Calu3 (cell line): ENCODE data around the gene CCR9. TPM values are rescaled to one million over a fixed set of nuclear protein-coding genes. Genes with fewer than 3 reads are reported as not detected.

Experiments
- BruUV-seq: library from RNA; stranded (reverse); fragments of 400-500 nt; replicated peaks from 2 replicates; lab custom pipeline; 2021; lab: Mats Ljungman, UMichigan
- CTCF ChIA-PET: fragments of 300-600 bp; sonication (Branson Sonifier 250); formaldehyde crosslinking; loops from one replicate; lab custom pipeline; 2022; ENCODE audit warnings: antibody characterized with exemption; lab: Charles Lee
- DNase-seq: peaks from one replicate; pipeline ENCODE4 v3.0.0; 2022
- H3K27ac Mint-ChIP-seq: one replicate; pipeline ENCODE4 v1.8.0; 2022; ENCODE audit warnings: mixed read lengths; ENCODE audit not compliant: unreplicated experiment
- H3K27me3 Mint-ChIP-seq: one replicate; pipeline ENCODE4 v1.8.0; 2022; ENCODE audit warnings: mixed read lengths; ENCODE audit not compliant: unreplicated experiment
- H3K36me3 Mint-ChIP-seq: one replicate; pipeline ENCODE4 v1.8.0; 2022; ENCODE audit warnings: mild to moderate bottlenecking, moderate library complexity, mixed read lengths; ENCODE audit not compliant: insufficient read depth, unreplicated experiment
- H3K4me1 Mint-ChIP-seq: one replicate; pipeline ENCODE4 v1.8.0; 2022; ENCODE audit warnings: mild to moderate bottlenecking, low read depth, mixed read lengths; ENCODE audit not compliant: unreplicated experiment
- H3K4me3 Mint-ChIP-seq: one replicate; pipeline ENCODE4 v1.8.0; 2022; ENCODE audit warnings: mild to moderate bottlenecking, low read depth, moderate library complexity, mixed read lengths; ENCODE audit not compliant: unreplicated experiment
- H3K9me3 Mint-ChIP-seq: one replicate; pipeline ENCODE4 v1.8.0; 2022; ENCODE audit warnings: low read depth, mixed read lengths; ENCODE audit not compliant: unreplicated experiment
- CTCF ChIP-seq: fragments of 200-600 bp; IDR thresholded peaks from one replicate; pipeline ENCODE4 v1.8.0; 2022; ENCODE audit warnings: antibody characterized with exemption; ENCODE audit not compliant: unreplicated experiment
- intact Hi-C: fragments of 100-400 bp; cut with micrococcal nuclease; formaldehyde crosslinking; loops from one replicate; pipeline ENCODE4 v1.10.0; 2022; ENCODE audit not compliant: unreplicated experiment
- total RNA-seq: library from RNA; stranded (reverse); gene quantifications from 2 replicates; pipeline ENCODE4 v1.2.3, GENCODE V29; 2022

CCR9 gene
- total RNA-seq, 1 experiment from 2014 or later = not detected

GRCh38 chr3:45881078-45882022 is 5.0 kb upstream of the CCR9 start:
- Mint-ChIP-seq H3K36me3 (no peaks in the 10 kb centered on the region), H3K27ac (no peak overlapping the region), H3K4me1 (peaks cover 7% of the 10 kb centered on the region), H3K4me3 (no peak overlapping the region), H3K27me3 (peaks cover 37% of the 10 kb centered on the region), H3K9me3 (no peaks in the 10 kb centered on the region)
- no peak for DNase-seq
- intact Hi-C loops = no loop called here
- TF ChIP-seq CTCF = no peak
- BruUV-seq = no TSS peak
- CTCF ChIA-PET = no interaction called here

GRCh38 chr3:45884368-45885201 is 1.8 kb upstream of the CCR9 start:
- BruUV-seq = no TSS peak
- Mint-ChIP-seq H3K9me3 (no peaks in the 10 kb centered on the region), H3K4me1 (peaks cover 7% of the 10 kb centered on the region), H3K27ac (no peak overlapping the region), H3K27me3 (peaks cover 37% of the 10 kb centered on the region), H3K36me3 (no peaks in the 10 kb centered on the region), H3K4me3 (no peak overlapping the region)
- intact Hi-C loops = no loop called here
- DNase-seq = no peak
- CTCF ChIA-PET = interaction anchor here (0.6 kb wide), 2 partner anchors 535 to 597 kb away, joined by 3 read pairs; no protein-coding TSS in a partner anchor
- no peak for TF ChIP-seq CTCF

- Mint-ChIP-seq H3K36me3 (no peaks in the 10 kb centered on the region), H3K27me3 (peaks cover 29% of the 10 kb centered on the region), H3K9me3 (no peaks in the 10 kb centered on the region), H3K27ac (no peak overlapping the region), H3K4me3 (no peak overlapping the region), H3K4me1 (no peaks in the 10 kb centered on the region)
- no peak for TF ChIP-seq CTCF
- no peak for DNase-seq
- CTCF ChIA-PET = interaction anchor here (0.6 kb wide), 1 partner anchor 912 kb away, joined by 3 read pairs; no protein-coding TSS in a partner anchor
- intact Hi-C loops = no loop called here
- BruUV-seq = no TSS peak
These were observed 942 bp downstream of the CCR9 start for GRCh38 chr3:45887285-45887684.

- no peak for DNase-seq
- no peak for TF ChIP-seq CTCF
- no TSS peak for BruUV-seq
- Mint-ChIP-seq H3K4me1 (no peaks in the 10 kb centered on the region), H3K36me3 (no peaks in the 10 kb centered on the region), H3K27ac (no peak overlapping the region), H3K4me3 (no peak overlapping the region), H3K27me3 (peaks cover 29% of the 10 kb centered on the region), H3K9me3 (no peaks in the 10 kb centered on the region)
- CTCF ChIA-PET = interaction anchor here (0.6 kb wide), 1 partner anchor 913 kb away, joined by 3 read pairs; no protein-coding TSS in a partner anchor
- intact Hi-C loops = no loop called here
These were observed 1.6 kb downstream of the CCR9 start for GRCh38 chr3:45887759-45888511.
